ENCODE data around the gene NRROS.
"Not testable (repeated sequence)": the region's sequence is repeated elsewhere in the genome, so short reads cannot be mapped to it uniquely, and the experiment has no call there.

The NRROS gene

DNA sequence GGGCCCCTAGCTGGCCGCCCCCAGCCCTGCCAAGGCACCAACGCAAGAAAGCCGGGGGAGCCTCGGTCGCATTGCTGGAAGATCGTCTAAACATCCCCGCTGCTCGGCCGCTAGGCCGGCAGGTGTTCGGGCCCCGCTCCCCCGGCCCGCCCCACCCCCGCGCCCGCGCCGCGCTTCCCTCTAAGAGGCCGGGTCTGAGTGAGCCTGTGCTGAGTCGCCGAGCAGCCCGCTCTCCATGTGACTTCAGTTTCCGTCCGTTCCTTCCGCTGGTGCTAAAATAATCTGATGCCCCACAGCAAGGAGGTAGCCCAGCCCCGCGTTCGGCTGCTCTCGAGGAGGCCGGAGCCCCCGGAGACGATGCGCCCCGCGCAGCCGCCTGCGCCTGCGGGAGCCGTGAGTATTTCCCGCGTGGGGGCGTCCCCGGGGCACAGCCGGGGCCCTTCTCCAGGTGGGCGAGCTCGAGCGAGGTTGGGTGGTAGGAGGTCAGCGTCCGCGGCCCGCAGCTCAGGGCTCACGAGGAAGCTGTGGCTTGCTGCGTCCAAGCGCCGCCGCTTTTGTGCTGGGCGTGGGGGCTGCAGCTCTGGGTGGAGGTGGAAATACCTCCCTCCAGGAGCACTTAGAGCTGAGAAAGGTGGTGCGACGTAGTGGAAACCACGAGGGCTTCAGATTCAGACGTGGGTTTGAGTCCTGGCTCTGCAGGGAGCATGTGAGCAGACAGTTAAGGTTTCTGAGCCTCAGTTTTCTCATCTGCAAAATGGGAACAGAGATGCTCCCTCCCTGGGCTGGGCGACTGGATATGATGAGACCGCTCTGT lies at the start of gene NRROS:
Gene NRROS, plus strand, starts transcription at position 212 of the 814 bp plus-strand sequence. CDS start 14,846 bp downstream, outside the sequence.
- FAIRE-seq = no peak

DNA sequence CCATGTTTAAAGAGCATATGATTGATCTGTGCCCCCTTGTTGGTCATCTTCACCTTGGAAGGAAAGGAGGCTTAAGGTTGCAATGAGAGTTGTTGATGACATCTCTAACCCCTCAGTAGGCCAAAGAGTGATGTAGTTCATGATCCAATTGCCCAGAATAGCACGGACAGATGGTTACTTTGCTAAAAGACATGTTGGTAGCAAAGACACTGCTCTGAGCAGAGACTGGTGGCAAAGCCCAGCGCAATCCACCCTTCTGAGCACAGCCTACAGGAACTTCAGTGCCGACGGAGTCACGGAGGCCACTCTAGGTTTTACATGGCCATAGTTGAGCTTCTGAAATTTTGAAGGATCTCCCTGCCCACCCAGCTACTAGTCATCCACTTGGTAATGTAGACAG lies 49.2 kb upstream of the NRROS start:
- FAIRE-seq = no peak

GRCh38 chr3:196596355-196596754 lies 43.1 kb upstream of the NRROS start:
- no peak for FAIRE-seq

GRCh38 chr3:196597971-196598733 lies 41.3 kb upstream of the NRROS start:
- FAIRE-seq = not testable (repeated sequence)

DNA sequence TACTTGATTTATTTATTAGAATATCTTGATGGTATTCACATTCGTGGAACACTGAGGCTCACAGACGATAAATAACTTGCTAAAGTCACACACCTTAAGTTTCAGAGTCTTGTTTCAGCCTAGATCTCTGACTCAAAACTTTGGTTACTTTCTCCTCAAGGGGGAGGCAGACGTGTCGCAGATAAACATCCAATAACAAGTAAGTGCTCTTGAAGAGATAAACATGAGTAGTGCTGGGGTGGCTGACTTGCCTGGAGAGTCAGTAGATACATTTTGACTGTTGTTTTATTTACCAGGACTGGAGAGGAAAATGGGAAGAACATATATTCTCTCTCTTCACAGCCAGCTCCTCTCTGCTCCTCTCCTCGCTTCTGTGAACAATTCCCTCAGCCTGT lies 39.8 kb upstream of the NRROS start:
- no peak for FAIRE-seq

- FAIRE-seq = no peak
Measured at GRCh38 chr3:196600359-196600758, 39.1 kb upstream of the NRROS start.

DNA sequence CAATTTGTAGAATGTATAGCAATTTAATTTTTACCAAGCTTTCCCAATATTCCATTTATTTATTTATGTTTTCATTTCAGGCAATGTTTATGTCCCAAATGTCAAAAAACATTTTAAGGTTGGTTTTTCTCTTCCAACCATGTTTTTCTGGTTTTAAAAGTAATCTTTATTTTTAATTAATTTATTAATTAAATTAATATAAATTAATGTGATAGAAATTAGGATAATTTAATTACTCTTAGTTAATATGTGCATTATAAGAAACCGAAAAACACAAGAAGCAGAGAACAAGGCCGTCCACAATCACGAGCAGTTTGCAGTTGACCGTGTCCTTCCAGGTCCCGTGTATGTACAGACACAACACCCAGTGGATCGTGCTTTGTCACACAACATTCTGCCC lies 36.8 kb upstream of the NRROS start:
- FAIRE-seq = peak; percentile 41

- no peak for FAIRE-seq
Measured at GRCh38 chr3:196603683-196604082, 35.8 kb upstream of the NRROS start.

GRCh38 chr3:196604548-196604947 lies 34.9 kb upstream of the NRROS start:
- no peak for FAIRE-seq

GRCh38 chr3:196608693-196609092 lies 30.8 kb upstream of the NRROS start:
- FAIRE-seq = peak; percentile 64

DNA sequence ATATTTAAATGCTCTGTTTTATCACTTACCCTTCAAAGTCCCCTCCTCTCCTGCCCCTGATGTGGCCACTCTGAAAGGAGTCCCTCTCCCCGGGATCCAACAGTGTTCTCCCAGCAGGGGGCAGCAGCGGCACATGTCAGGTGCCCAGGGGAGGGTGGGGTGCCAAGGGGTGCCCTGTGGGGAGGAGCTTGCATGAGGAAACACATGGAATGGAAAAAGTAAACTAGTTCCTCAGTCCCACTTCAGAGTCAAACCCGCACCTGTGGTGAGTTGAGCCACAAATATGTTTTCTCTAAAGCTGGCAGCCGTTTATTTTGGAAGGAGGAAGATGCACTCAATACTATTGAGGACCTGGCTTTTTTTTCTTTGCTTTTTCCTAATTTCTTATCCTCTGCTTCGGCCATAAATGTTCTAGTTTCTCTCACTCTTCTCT lies 30.1 kb upstream of the NRROS start:
- peak; percentile 80 for FAIRE-seq

DNA sequence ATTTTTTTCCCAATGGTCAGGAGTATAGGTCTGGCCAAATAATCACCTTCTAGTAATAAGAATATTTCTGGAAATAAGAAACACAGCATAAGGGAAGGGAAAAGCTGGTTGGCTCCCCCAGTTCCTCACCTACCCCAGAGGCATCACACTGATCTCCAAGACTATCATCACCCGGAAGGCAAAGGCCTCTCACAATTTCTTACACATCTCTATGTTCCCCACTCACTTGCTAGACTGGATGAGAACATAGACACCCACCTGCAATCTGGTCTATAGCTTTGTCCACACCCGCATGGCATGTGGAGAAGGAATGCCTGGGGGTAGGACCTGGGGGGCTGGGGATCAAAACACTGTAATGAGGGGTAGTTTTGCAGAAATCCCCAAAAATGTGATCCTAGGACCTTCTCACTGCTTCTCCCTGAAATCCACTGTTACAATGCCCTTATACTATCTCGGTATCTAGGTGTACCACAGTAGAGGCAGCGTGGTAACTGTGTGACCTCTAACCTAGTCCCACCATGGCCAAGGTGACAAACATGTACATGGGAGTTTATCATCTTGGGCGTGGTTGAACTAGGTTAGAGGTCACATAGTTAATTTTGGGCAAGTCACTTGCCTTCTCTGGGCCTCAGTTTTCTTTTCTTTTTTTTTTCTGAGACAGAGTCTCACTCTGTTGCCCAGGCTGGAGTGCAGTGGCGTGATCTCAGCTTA lies 29.5 kb upstream of the NRROS start:
- FAIRE-seq = no peak

DNA sequence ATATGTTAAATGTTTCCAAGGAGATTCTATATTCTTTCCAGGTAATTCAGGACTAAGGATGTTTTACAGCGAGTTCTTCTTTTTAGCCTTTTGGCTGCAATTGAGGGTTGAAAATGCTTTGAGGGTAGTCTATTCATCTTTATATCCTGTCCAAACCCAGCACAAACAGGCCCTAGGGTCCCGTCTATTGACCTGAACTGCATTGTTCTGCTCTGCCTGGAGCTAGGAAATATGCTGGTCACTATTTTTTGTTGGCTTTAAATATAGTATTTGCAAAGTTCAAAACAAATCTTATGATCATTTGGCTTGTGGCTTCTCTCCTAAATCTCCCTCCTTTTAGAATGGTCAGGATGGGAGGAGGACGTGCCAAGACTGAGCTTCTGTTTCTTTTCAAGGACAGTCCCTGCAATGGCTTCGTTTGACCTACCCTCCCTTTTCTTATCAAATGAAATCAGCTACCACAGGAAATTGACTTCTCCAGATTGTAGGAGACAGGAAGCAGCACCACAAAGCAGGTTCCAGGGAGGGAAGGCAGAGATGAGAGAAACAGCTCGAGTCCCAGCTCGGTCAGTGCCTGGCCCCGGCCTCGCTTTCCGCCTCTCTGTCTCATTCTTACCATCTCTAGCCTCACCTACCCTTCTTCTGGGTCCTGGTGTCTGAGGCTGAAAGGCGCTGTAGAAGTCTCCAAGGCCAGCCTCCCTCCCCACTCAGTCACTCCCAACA lies 27.6 kb upstream of the NRROS start:
- peak; percentile 3 for FAIRE-seq

GRCh38 chr3:196615234-196615633 lies 24.3 kb upstream of the NRROS start:
- not testable (repeated sequence) for FAIRE-seq

DNA sequence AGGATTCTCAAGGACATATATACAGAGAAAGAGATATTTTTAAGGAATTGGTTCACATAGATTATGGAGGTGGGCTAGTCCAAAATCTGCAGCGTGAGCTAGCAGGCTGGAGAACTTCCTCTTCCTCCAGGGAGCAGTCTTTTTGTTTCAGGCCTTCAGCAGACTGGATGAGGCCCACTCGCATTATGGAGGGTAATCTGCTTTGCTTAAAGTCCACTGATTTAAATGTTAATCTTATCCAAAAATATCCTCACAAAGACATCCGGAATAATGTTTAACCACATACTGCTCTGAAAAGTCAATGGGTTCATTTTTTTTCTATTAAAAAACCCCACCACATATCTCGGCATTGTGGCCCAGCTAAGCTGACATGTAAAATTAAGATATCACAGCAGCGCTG lies 22.2 kb upstream of the NRROS start:
- FAIRE-seq = no peak

GRCh38 chr3:196619223-196619622 lies 20.3 kb upstream of the NRROS start:
- FAIRE-seq = peak; percentile 52

- FAIRE-seq = not testable (repeated sequence)
Measured at GRCh38 chr3:196619627-196620026, 19.9 kb upstream of the NRROS start.

- FAIRE-seq = peak; percentile 77
Measured at GRCh38 chr3:196620161-196620604, 19.3 kb upstream of the NRROS start.

- no peak for FAIRE-seq
Measured at GRCh38 chr3:196620684-196621083, 18.8 kb upstream of the NRROS start.

GRCh38 chr3:196621611-196622010 lies 17.9 kb upstream of the NRROS start:
- no peak for FAIRE-seq

DNA sequence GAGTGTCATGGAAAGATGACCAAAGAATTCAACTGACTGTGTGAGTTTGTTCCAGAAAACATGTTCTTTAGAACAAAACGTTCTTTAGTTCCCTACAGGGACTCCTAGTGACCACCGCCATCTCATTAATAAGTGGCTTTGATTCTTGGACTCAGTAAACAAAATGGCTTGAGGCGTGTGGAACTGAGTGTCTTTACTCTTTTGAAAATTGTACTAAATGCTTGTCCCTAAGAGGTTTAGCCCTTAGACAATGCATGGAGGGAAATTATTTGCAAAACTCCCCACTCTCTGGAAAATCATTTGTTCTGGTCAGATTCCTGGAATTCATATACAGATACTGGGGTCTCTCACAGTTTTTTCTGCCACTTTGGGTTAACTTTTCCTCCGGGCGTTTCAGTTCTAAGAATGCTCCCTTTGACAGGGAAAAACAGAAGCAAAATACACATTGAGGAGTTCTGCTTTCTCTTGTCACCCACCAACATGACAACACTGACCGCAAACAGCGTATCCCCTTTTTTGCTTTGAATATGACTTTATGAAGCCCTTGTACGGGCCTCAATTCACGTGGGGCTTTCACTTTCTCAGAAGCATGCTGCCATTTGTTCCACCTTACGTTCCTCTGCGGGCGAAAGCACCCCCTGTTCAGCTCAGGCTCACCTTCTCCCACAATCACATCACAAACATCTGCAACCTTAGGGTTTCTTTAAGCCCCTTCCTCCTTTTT lies 15.3 kb upstream of the NRROS start:
- no peak for FAIRE-seq

DNA sequence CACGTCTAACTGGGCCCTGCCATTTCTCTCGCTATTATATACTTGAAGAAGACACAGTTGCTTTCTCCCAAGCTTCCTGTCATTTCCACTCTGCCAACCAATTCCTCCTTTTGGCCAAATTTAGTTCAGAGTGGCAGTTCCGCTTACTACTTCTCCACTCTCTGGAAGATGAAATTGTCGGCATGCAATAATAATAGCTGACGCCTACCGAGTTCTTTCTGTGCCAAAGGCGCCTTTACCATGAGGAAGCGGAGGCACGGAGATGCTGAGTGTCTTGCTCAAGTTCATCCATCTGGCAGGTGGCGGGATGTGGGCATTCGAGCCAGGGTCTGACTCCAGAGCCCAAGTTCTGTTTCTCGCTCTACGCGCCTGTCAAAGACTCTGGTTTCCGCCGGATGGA lies 14.6 kb upstream of the NRROS start:
- no peak for FAIRE-seq
